ENCODE measurements around the gene PLXNB3. TPM values are rescaled to one million over a fixed set of nuclear protein-coding genes. Genes with fewer than 3 reads are reported as not detected.

Gene PLXNB3
- total RNA-seq, 4 donors from 2014 or later, result 3.2 to 13.2 (median 10.2) TPM

DNA sequence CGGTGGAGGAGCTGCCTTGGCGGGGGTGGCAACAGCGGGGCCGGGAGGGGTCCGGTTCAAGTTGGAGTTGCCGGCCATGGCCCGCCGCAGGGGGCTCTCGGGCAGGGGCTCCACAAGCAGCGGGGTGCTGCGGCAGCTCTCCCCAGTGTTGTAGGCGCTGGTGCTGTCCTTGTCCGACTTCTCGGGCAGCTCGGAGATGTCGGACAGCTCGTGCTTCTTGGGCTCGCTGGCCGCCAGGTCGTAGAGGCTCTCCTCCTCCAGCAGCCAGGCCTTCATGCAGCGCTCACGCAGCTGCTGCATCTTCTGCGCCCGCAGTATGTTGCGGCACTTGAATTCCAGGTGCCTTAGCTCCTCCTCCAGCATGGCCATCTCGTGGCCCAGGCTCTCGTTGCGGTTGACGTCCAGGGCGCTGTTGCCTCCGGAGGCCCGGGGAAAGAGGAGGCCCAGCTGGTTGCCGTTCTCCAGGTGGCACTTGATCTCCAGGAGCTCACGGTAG lies 40.1 kb downstream of the PLXNB3 start:
- no peak for DNase-seq (ENCODE audit: low spot score)

DNA sequence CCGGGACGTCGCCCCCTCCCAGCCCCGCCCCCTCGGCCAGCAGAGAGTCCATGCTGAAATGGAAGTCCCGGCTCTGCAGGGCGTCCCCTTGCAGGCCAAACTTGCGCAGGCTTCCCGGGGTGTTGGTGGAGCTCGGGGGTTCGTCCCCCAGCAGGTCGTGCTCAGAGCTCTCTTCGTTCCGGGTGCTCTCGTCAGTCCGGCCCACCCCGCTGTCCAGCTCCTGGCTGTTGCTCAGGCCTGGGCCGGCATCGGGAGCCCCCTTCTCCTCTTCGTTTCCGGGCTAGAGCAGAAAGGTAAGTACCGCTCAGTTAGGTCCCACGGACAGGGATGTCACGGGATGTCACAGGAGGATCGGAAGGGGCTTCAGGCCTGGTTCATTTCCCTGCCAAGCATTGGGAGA lies 40.6 kb downstream of the PLXNB3 start:
- ATAC-seq (ENCODE audit: low FRiP score) (no peak), DNase-seq (ENCODE audit: low spot score) (no peak)
- TF ChIP-seq, protein P1, sequence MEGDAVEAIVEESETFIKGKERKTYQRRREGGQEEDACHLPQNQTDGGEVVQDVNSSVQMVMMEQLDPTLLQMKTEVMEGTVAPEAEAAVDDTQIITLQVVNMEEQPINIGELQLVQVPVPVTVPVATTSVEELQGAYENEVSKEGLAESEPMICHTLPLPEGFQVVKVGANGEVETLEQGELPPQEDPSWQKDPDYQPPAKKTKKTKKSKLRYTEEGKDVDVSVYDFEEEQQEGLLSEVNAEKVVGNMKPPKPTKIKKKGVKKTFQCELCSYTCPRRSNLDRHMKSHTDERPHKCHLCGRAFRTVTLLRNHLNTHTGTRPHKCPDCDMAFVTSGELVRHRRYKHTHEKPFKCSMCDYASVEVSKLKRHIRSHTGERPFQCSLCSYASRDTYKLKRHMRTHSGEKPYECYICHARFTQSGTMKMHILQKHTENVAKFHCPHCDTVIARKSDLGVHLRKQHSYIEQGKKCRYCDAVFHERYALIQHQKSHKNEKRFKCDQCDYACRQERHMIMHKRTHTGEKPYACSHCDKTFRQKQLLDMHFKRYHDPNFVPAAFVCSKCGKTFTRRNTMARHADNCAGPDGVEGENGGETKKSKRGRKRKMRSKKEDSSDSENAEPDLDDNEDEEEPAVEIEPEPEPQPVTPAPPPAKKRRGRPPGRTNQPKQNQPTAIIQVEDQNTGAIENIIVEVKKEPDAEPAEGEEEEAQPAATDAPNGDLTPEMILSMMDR (IDR thresholded peaks at IDR 0.05), result no peak

More for the DNA sequence above, 40.1 kb downstream of the PLXNB3 start:
- no peak for ATAC-seq (ENCODE audit: low FRiP score)
- TF ChIP-seq, protein P1 (IDR thresholded peaks at IDR 0.05), result no peak

DNA sequence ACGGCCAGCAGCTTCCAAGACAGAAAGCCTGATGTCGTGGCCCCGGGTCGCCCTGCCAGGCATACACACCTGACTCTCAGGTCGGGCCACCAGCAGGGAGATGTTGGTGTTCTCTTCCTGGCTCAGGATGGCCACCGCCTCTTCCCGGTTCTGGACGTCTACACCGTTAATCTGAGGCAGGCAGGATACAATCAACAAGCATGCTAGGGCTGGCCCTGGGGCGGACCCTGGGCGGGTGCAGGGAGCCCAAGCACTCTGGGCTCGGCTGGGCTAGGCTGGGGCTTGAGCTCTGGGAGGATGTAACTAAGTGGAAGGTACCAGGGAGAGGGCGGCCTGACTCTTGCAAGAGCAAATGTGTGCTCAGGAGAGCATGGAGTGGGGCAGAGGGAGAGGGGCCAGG lies 41.4 kb downstream of the PLXNB3 start:
- TF ChIP-seq, protein P1 (IDR thresholded peaks at IDR 0.05), result no peak
- ATAC-seq (ENCODE audit: low FRiP score) (no peak), DNase-seq (ENCODE audit: low spot score) (no peak)

DNA sequence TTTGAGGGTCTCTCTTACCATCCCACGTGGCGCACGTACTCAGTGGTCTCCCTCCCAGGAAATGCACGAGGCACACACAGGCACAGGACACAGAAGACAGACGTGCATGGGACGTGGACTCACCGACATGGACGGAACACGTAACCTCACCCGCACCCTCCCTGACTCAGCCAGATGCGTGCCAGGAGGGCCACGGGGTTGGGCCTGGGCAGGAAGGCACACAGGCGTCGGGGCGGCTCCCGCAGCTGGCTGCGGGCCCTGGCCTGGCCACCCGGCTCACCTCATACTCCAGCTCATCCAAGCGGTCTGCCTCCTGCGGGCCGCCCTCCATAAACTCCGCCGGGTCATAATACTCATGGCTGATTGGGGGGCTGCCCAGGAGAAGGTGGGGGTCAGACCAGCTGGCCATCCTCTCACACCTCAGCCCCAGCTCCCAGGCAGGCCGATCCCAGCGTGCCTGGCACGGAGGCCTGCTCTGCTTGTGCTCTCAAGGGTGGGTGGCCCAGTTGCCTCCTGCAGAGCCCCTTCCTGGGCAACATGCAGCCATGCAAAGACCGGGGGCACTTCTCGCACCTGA lies 43.0 kb downstream of the PLXNB3 start:
- no peak for ATAC-seq (ENCODE audit: low FRiP score)
- DNase-seq (ENCODE audit: low spot score), result no peak
- TF ChIP-seq, protein P1 (IDR thresholded peaks at IDR 0.05), result no peak

DNA sequence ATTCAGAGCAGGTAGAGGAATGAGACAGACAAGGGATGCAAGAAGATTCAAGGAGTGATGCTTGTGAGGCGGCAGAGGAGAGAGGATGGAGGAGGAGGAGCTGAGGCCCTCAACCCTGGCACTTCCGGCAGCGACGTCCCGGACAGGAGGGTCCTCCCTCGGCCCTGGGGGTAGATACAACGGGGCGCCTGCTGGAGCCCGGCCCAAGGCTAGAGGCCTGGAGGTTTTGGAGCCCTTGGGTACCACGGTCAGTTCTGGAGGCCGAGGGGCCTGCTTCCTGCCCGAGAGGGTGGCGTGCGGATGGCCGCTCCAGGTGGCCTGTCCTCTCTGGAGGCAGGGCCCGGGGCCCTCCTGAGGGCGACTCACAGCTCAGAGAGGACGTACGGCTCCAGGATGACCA lies 43.9 kb downstream of the PLXNB3 start:
- no peak for DNase-seq (ENCODE audit: low spot score)
- no peak for ATAC-seq (ENCODE audit: low FRiP score)
- TF ChIP-seq, protein P1 (IDR thresholded peaks at IDR 0.05), result no peak

DNA sequence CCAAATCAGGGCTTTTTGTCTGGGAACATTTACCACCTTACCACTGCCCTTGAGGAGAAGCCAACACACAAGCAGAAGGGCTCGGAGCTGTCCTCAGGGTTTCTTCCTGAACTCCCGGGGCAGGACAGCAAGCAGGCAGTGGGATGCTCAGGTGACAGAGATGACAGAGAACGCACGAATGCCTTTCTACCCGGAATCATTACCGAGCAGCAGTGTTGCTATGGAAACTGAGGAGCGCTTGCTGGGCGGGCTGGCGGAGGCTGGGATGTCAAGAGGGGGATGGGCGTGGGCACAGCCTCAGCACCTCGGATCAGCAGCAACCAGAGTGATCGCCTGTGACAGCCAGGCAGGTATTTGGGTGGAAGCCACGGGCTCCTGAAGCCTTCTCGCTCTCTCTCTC lies 48.2 kb downstream of the PLXNB3 start:
- DNase-seq (ENCODE audit: low spot score) (no peak), ATAC-seq (ENCODE audit: low FRiP score) (no peak)
- TF ChIP-seq, protein P1 (IDR thresholded peaks at IDR 0.05), result no peak

DNA sequence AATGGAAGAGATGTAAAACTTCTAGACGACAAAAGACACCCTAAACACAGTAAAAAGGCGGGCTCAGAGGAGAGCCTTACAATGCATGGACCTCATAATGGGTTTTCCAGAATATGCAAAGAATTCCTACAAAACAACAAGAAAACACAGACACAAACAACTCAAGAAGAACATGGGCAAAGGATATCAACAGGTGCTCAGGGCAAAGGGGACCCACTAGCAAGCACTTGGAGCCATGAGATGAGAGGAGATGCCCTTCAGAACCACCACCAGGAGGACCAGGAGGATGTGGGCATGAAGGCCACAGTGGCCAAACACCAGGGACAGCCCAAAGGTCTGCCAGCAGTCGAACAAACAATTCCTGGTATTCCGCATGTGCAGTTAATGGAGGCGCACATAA lies 49.1 kb downstream of the PLXNB3 start:
- TF ChIP-seq, protein P1 (IDR thresholded peaks at IDR 0.05), result no peak
- ATAC-seq (ENCODE audit: low FRiP score), result no peak
- no peak for DNase-seq (ENCODE audit: low spot score)

All from omental fat pad (tissue), 4 donors.